ENCODE data around the gene SPRR2F. TPM values are rescaled to one million over a fixed set of nuclear protein-coding genes. Genes with fewer than 3 reads are reported as not detected.

The SPRR2F gene
- total and polyA plus RNA-seq, 9 of the 15 experiments (the other 6 are each of a cell fraction or from before 2014, with no cell fraction given), result 0.22 to 2.0 (median 0.41) TPM; not detected in 4

- TF ChIP-seq PCBP2 (IDR thresholded peaks at IDR 0.05; ENCODE audit: low read depth, low read length, poor library complexity, severe bottlenecking) (no peak), NBN (IDR thresholded peaks at IDR 0.05; ENCODE audit: low read depth) (no peak), FOXA1 (IDR thresholded peaks at IDR 0.05; ENCODE audit: borderline replicate concordance) (no peak), ZEB2 (IDR thresholded peaks at IDR 0.05) (0 out of 2 replicates have a peak, but pooled peaks have one; percentile 53), ZBTB17 (CRISPR knock-in tag; IDR thresholded peaks at IDR 0.05) (no peak), DMBX1 (CRISPR knock-in tag; IDR thresholded peaks at IDR 0.05; ENCODE audit: borderline replicate concordance) (no peak), GTF2E2 (tag; IDR thresholded peaks at IDR 0.05) (no peak), TAL1 (IDR thresholded peaks at IDR 0.05) (peak; percentile 40), ZNF76 (CRISPR knock-in tag; IDR thresholded peaks at IDR 0.05; ENCODE audit: borderline replicate concordance) (no peak), STAT5B (CRISPR knock-in tag; IDR thresholded peaks at IDR 0.05) (no peak), CBFA2T3 (IDR thresholded peaks at IDR 0.05) (peak; percentile 64), NCOR1 (IDR thresholded peaks at IDR 0.05) (0 out of 2 replicates have a peak, but pooled peaks have one; percentile 11), ZNF121 (CRISPR knock-in tag; conservative IDR thresholded peaks at IDR 0.05) (no peak), CTCFL (IDR thresholded peaks at IDR 0.05; ENCODE audit: borderline replicate concordance, insufficient read depth, low read depth, low read length, poor library complexity, severe bottlenecking) (no peak), ZNF174 (CRISPR knock-in tag; IDR thresholded peaks at IDR 0.05) (no peak), CREM (IDR thresholded peaks at IDR 0.05; ENCODE audit: low read depth) (no peak), TAF7 (tag; IDR thresholded peaks at IDR 0.05) (no peak), ZNF584 (CRISPR knock-in tag; IDR thresholded peaks at IDR 0.05; ENCODE audit: low read depth) (0 out of 2 replicates have a peak, but pooled peaks have one; percentile 55), ESRRB (CRISPR knock-in tag; IDR thresholded peaks at IDR 0.05; ENCODE audit: borderline replicate concordance) (no peak), HDGF (IDR thresholded peaks at IDR 0.05) (no peak), ZNF140 (CRISPR knock-in tag; IDR thresholded peaks at IDR 0.05) (no peak), ELK3 (CRISPR knock-in tag; IDR thresholded peaks at IDR 0.05) (no peak), ZBTB7A (IDR thresholded peaks at IDR 0.05; ENCODE audit: borderline replicate concordance, control insufficient read depth, low read depth, low read length) (no peak)
- TF ChIP-seq, protein P1, sequence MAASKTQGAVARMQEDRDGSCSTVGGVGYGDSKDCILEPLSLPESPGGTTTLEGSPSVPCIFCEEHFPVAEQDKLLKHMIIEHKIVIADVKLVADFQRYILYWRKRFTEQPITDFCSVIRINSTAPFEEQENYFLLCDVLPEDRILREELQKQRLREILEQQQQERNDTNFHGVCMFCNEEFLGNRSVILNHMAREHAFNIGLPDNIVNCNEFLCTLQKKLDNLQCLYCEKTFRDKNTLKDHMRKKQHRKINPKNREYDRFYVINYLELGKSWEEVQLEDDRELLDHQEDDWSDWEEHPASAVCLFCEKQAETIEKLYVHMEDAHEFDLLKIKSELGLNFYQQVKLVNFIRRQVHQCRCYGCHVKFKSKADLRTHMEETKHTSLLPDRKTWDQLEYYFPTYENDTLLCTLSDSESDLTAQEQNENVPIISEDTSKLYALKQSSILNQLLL (CRISPR knock-in tag; IDR thresholded peaks at IDR 0.05; ENCODE audit: borderline replicate concordance), result no peak
Measured at GRCh38 chr1:153072806-153073726, 40.2 kb downstream of the SPRR2F start (continued).

Data from K562 (cell line).